Stimulated activated CD8-positive, alpha-beta memory T cell treated with anti-CD3 and anti-CD28 coated beads, Interleukin-15, amount 100 ng/mL, for 24 hours (primary cell): ENCODE results near the gene CXCL1.
"Not testable (repeated sequence)": the region's sequence is repeated elsewhere in the genome, so short reads cannot be mapped to it uniquely, and the experiment has no call there.

Source experiments
- DNase-seq: peaks from one replicate; pipeline ENCODE4 v3.0.0-alpha.2; 2020; ENCODE audit warnings: low read depth

Gene CXCL1

DNA sequence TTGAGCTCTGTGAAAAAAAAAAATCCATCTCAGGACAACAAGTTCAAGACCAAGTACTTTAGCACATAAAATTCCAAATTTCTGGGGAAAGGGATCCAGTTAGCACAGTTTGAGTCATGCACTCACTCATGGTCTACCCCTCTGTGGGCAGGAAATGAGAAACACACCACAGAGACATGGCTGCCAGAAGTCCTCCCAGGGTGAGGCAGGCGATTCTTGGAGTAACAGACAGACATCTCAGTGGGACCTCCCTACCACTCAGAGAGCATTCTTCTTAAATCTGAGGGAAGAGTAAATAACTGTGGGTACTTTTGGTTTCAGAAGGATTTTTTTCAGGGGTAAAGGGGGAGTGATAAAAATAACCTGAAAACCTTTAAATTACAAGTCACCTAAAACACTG is 14.1 kb downstream of the CXCL1 start:
- no peak for DNase-seq

DNA sequence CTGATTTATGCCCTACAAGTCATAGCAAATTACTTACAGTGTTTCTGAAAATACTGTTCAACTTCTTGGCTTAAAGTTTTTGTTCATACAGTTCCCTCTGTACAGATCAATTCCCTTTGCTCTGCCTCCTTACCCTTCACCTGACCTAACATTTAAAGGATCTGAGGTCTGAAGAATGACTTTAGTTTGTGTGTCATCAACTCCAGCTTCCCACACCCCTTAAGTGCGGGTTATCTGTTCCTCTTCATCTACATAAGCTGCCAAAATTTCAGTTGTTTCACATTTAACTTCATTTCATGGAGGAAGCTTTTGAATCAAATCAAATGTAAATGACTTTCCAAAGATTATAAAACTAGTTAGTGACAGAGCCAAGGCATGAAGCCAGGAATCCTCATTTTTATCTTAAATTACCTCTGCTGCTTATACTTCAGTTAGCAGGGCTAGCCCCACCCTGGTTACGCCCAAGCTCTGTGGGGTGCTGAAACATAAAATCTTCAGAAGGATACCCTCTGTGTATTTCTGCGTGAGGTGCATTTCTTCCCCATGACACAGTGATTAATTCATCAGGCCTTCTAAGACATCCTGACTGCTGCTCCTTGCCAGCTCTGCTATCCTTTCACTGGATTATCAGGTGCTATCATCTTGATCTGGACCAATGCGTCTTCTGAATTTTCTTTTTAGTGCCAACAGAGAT is 16.5 kb downstream of the CXCL1 start:
- no peak for DNase-seq

DNA sequence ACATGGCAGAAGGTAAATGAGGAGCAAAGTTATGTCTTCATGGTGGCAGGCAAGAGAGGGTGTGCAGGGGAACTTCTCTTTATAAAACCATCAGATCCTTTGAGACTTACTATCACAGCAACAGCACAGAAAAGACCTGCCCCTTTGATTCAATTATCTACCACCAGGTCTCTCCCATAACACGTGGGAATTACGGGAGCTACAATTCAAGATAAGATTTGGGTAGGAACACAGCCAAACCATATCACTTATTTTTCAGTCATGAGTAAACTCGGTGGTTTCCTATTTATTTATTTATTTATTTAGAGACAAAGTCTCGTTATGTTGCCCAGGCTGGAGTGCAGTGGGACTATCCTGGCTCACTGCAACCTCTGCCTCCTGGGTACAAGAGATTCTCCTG is 22.1 kb downstream of the CXCL1 start:
- DNase-seq = no peak

DNA sequence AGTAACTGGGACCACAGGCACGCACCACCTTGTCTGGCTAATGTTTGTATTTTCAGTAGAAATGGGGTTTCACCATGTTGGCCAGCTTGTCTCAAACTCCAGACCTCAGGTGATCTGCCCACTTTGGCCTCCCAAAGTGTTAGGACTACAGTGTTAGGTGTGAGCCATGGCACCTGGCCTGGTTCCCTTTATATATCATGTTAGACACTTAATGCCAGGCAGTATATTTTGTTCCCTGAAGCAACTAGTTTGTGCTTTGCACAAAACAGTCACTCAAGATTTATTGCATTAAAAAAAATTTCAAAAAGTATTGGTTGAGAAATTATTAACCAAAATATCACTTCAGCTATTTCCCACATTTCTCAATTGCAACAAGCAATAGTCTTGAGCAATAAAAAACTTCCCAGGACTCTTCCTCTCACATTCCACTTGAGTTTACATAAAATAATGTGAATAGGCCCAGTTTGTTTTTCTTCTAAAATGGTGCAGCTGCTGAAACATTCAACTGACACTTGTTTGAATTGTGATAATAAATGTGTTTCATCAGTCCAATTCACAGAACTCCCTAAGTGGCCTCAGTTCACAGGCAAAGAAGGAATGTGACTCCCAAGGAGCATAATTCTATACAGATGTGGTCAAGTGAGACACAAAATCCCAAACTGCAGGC is 22.7 kb downstream of the CXCL1 start:
- DNase-seq = no peak

DNA sequence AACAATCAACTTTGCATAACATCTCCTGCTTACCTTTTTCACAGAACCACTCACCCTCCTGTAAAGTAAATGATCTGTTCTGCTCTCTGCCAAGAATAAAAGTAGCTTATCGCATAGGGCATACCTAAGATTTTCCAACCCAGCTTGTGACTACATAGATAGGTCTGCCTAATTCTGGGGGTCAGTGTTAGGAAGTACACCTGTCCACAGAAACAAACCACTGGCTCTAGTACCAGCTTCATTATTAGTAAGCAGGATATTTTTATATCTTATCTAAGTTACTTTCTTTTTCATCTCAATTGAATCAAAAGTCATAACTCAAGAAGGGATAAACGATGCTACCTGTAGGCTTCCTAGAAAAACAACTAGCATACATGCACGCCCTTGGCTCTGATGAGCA is 23.8 kb downstream of the CXCL1 start:
- no peak for DNase-seq

DNA sequence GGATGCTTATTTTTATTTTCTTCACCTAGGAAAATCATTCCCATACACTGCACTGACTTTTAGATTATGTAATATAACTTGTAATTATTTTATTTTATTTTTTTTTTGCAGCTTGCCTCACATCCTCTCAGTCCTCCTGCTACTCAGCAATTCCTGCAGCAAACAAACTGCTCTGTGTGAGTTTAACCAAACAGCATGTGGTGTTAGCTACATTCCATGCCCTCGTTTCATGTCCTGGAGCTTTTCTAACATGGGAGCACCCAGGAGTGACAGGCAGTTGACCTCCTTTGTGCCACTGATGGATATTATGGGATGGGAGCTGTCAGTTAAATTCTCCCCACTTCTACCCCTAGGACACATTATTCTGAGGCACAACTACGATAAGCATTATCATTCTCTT is 24.8 kb downstream of the CXCL1 start:
- no peak for DNase-seq

DNA sequence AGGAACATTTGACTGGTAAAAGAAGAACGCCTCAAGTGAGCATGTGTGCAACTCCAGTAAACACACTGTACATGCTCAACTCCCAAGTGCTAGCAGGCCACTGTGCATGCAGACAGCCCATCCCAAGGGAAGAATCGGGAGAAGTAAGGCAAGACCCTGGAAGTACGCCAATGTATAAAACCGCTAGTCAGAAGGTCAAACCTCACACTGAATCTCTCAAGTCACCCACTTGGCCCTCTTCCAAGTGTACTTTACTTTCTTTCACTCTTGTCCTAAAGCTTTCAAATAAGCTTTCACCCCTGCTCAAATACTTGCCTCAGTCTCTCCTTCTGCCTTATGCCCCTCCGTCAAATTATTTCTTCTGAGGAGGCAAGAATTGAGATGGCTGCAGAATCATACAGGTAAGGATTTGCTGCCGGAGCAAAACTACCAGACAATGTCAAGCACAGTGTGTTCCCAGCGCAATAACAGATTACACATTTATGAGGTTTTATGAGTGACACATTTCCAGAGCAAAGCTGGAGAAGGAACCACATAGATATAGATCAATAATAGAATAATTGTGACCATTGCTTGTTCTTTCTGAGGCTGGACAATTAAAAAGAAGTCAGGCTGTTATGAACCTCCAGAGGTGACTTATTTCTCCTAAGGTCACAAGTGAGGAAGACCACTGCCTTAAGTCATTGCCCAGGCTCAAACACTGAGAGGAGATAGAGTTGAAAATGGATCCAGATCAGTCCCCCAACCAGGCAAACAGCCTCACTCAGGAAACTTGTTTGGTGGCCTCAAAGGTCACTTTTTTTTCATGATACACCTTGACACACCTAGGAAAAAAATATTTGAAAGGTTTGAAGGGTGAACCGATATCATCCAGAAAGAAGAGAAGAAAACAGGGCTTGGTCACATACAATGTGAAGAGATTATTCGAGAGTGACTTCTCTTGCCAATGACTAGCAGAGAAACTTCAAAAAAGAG is 26.3 kb downstream of the CXCL1 start:
- DNase-seq = no peak

DNA sequence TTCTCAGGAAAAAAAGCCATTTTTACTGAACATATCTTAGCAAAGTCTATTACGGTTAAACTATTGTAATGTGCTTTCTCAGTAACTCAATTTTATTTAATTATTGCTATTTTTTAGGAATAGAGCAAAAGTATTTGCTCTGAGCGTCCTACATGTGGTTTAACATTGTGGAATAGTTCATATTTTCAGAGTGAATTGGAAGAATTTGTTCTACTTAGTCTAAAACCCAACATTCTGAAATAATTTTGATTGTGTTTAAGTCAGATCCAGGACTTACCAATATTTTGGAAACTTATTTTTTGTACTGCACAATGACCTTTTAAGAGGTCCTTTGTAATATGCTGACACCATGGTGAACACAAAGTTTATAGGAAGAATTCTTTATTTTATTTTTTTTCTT is 27.2 kb downstream of the CXCL1 start:
- no peak for DNase-seq

DNA sequence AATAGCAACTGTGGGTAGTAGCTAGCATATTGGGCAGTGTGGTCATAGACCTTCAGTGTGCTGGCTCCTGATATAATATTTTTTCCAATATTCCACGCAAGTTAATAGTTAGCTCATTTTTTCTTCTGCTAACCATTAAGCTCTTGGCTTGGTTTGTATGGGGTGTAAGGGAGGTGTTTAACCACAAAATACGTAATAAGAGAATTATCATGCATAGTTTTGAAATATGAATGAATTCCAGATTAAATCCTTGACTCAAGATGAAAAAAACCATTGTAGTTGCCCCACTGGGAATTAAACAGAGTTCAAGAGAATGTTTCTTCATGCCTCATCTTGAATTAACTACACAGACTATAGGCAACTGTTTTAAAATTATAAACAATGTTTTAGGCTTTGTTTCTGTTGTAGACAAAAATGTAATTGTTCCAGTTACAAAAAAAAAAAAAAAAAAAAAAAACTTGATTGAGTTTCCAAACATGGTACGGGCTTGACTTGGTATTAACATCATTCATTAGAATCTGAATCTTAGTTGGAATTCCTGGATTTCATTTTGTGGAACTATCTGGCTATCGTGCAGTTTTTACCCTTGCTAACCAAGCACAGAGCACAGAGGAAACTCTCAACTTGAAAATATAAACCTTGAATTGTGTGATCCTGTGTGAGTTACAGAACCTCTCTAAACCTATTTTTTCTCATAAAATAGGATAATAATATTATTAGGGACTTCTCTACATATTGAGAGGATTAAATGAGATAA is 28.4 kb downstream of the CXCL1 start:
- DNase-seq = no peak

DNA sequence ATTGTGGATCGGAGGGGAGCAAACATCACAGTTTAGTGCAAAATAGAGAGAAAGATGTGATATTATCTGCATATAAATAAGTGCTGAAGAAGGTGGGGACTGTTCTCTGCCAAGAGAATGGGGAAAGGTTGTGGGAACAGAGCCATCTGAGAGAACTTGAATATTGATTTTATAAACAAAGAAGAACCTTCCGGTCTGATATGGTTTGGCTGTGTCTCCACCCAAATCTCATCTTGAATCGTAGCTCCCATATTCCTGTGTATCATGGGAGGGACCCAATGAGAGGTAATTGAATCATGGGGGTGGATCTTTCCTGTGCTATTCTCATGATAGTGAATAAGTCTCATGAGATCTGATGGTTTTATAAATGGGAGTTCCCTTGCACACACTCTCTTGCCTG is 30.1 kb downstream of the CXCL1 start:
- DNase-seq = not testable (repeated sequence)

DNA sequence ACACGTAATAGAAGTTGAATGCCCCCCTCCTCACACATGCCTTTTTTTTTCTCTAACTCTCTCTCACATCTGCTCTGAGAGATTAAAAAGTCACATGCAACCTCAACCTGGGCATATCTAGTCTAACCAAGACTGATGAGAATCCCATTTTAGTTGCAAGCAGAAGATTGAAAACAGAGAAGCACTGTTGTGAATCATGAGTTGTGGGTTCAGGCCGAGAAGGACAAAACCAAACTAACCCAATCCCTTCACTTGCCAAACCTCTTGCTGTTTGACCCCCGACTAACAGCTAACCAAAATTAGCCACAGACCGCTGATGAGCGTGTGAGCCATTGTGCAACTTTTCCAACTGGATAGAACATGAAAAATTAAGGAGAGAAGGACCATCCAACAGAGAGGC is 31.8 kb downstream of the CXCL1 start:
- no peak for DNase-seq

DNA sequence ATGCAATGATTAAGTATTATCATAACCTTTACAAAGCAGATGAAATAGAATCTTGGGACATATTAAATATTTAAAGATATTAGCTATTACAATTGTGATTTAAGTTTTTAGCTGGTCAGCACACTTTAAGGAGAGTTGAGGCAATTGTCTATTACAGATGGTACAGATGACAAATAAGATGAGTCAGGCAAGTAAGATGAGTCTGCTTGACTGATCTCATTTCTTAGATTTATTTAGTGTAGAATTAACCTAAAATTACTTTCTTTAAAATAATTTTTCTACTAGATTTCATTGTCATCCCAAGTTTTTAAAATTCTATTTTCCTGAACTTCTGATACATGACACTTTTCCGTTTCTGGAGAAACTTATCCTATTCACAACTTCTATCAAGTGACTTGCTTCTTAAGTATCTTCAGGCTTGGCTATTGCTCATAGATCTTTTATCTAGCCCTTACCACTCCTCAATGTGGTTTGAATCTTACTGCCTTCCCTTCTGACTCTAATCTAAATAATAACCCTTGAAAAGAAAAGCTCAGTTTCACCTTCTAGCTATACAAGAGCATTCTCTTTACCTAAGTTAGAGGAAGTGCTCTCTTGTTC is 32.9 kb downstream of the CXCL1 start:
- no peak for DNase-seq

DNA sequence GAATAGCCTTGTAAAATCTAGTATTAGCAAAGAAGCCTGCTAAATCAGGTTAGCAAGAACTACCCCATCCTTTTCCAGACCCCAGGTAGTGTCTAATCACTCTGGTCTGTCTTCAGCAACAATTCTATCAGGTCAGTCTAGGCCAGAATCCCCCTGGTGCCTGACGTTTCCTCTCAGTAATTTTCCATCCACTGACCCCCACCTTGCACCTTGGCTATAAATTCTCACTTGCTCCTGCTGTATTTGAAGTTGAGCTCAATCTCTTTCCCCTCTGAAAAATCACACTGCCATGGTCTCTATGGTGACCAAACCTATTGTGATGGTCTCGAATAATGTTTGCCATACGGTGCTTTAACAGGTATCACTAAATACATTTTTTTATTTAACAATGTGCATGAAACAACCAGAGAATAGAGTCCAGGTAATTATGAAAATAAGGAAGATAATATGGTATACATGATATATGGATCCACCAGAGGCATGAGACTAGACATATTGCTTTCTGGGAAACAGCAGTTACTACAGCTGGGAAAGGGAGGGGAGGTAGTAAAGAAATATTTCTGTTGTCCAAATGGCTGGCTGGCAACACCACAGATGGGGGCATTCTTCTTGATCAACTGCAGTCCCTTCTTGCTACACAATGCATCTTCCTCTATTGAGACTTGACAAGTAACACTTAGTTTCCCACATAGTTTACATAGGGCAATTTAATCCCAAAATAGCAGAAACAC is 33.8 kb downstream of the CXCL1 start:
- no peak for DNase-seq

DNA sequence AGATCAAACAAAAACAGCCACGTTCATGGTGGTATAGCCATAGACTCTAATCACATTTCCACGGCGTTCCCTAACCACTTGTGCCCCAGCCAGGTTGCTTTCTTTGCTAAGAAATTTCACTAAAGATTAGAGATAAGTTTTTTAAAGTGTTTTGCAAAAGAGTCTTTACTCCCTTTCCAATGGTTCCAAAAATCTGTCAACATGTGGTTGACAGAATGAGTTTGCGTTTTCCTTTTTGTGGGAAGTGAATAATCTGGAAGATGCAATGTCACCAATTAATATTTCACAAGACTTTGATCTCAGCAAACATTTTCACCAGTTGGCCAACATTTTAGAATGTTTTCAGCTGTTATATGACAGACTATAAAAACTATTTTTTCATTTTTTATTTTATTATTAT is 35.3 kb downstream of the CXCL1 start:
- DNase-seq = no peak

DNA sequence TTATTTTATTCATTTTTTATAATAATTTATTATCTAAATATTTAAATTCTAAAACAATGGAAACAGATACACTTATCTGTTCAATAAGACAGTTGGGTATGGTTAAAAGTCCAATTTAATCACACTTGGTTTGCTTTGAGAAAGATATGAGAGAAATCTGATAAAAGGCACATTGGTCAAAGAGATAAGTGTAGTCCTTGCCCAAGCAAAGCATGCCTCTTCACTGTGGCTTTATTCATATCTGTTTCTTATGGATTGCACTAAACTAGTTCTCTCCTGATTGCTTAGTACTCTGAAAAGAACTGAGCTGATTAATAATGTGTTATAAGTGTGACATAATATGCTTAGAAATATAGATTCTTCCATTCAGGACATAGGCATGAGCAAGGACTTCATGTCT is 39.8 kb downstream of the CXCL1 start:
- no peak for DNase-seq

DNA sequence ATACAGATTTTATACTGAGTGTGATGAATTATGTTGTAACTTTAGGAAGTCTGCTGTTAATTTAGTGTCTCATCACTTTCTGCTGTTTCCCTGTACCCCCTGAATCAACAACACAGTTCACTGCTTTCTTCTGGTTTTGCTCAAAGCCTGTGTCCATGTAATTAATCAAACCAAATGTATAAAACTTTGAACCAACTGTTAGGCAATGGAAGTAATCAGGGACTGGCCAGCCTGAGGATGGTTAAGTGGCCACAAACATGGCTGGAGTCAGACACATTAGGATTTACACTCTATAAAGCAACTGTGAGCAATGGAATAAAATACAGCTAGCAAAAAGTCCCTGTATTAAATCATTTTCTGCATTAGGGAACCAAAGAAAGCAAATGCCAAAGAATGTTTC is 42.6 kb downstream of the CXCL1 start:
- DNase-seq = no peak

DNA sequence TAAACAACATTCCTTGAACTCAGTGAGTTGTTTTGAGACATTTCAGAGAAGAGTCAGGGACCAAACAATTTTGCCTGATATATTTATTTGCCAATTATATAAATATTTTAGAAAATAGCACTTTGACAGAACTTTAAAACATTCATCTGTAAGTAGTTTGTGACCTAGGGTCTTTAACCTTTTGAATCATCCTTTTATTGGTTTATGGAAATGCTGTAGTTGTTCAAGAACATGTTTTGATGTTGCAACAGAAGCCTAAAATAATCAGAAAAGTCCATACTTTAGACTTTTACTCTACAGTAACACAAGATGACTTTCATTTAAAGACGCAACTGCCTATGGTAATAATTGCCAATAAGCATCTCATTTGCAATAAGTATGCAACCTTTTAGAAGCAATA is 43.0 kb downstream of the CXCL1 start:
- DNase-seq = no peak

DNA sequence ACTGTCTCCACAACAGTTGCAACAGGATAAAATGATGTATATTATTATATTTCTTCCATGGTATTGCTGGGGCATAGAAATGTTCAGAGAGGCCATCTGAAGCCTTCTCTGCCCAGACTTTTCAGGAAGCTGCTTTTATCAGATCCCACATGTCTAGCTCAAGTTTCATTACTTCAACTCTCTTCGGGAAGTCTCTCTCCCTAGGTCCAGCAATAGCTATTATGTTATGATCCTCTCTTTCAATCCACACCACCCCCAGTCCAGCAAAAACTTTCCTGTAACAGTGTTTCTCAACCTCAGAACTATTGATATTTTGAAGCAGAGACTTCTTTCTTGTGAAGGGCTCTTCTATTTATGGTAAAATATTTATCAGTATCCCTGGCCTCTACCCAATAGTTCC is 44.9 kb downstream of the CXCL1 start:
- no peak for DNase-seq

DNA sequence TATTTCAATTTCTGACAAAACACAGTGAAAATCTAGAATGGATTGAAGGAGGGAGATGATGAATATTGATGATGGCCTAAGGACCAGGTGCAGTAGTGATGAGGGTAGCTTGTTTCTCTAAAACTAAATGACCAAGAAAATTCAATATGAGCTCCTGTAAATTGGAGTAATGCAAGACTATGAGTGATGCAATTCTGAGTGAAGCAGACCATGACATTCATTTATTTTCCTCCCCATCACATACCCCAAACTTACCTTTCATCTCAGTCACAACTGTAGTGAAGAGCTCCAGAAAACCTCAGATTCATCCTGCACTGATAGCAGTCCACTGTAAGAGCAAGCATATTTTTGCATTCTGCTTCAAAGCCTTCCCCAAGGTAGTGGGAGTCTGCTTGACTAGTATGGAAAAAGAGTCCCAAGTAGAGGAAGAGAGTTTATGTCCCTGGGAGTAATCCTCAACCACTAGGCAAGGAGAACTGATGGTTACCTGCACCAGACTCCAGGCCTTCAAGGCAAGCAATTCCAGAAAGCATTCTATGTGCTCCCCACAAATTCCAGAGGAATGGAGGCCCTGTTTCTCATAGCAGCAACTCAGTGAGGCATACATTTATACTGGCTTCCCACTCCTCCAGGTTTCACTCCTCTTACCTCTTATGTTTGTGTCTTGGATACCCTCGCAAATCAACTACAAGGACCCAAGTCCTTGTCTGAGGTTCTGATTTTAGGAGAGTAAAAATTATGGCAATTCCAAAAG is 47.2 kb downstream of the CXCL1 start:
- no peak for DNase-seq

DNA sequence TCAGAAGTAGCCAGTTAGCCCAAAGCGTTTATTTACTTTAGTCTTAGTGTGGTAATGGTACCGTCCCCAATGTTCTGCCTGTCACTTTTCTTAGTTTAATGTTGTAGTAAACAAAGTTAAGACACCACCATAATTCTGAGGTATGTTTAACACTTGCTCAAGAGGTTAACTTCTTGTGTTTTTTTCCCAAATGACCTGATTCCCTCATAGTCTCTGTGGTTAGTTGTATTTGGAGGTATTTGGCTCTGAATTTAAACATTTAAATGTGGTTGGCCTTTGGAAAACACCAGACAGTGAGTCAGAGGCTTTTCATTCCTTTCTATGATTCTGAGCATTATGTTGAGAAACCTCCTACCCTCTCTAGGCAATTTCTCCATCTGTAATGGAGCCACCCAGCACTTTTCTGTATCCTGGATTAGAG is 47.9 kb downstream of the CXCL1 start:
- no peak for DNase-seq
